Effector memory CD4-positive, alpha-beta T cell (primary cell): ENCODE data around the gene RBBP7.

ENCODE experiments used
- DNase-seq, 3 donors: peaks; one replicate each; pipeline ENCODE4 v3.0.0-alpha.2; 2020
- H3K27ac ChIP-seq: 2 replicates; pipeline ENCODE4 v1.7.0; 2013; ENCODE audit warnings: mild to moderate bottlenecking, low read length, moderate library complexity; ENCODE audit not compliant: insufficient read depth, poor library complexity, severe bottlenecking
- H3K27me3 ChIP-seq: replicated peaks from 2 replicates; pipeline ENCODE4 v1.7.0; 2013; ENCODE audit warnings: mild to moderate bottlenecking, low read length; ENCODE audit not compliant: insufficient read depth, control insufficient read depth, poor library complexity, severe bottlenecking
- H3K36me3 ChIP-seq: 2 replicates; pipeline ENCODE4 v1.7.0; 2013; ENCODE audit warnings: mild to moderate bottlenecking, low read length, moderate library complexity; ENCODE audit not compliant: control insufficient read depth, insufficient read depth
- H3K4me1 ChIP-seq: 2 replicates; pipeline ENCODE4 v1.7.0; 2013; ENCODE audit warnings: low read length, mild to moderate bottlenecking; ENCODE audit not compliant: control insufficient read depth, insufficient read depth, poor library complexity, severe bottlenecking
- H3K4me3 ChIP-seq: 2 replicates; pipeline ENCODE4 v1.7.0; 2013; ENCODE audit warnings: low read length, low read depth, mild to moderate bottlenecking; ENCODE audit not compliant: insufficient read depth, poor library complexity, severe bottlenecking
- H3K9me3 ChIP-seq: 2 replicates; pipeline ENCODE4 v1.7.0; 2013; ENCODE audit warnings: mild to moderate bottlenecking, low read length, moderate library complexity; ENCODE audit not compliant: control insufficient read depth

The RBBP7 gene

GRCh38 chrX:16804923-16805464, 65.2 kb downstream of the RBBP7 start:
- H3K27ac ChIP-seq, result no peak overlapping the region
- H3K9me3 ChIP-seq, result no peaks in the 10 kb centered on the region

GRCh38 chrX:16797841-16798240, 72.3 kb downstream of the RBBP7 start:
- Histone ChIP-seq H3K27me3 (no peaks in the 10 kb centered on the region), H3K9me3 (no peaks in the 10 kb centered on the region), H3K4me1 (no peaks in the 10 kb centered on the region), H3K36me3 (no peaks in the 10 kb centered on the region), H3K4me3 (no peak overlapping the region), H3K27ac (no peak overlapping the region)
- no peak for DNase-seq

More at GRCh38 chrX:16804923-16805464, 65.2 kb downstream of the RBBP7 start:
- H3K36me3 ChIP-seq, result no peaks in the 10 kb centered on the region
- H3K27me3 ChIP-seq, result no peaks in the 10 kb centered on the region
- no peaks in the 10 kb centered on the region for H3K4me1 ChIP-seq
- no peak overlapping the region for H3K4me3 ChIP-seq
- no peak for DNase-seq

GRCh38 chrX:16797358-16797757, 72.8 kb downstream of the RBBP7 start:
- Histone ChIP-seq H3K9me3 (no peaks in the 10 kb centered on the region), H3K27me3 (no peaks in the 10 kb centered on the region), H3K4me1 (no peaks in the 10 kb centered on the region), H3K36me3 (no peaks in the 10 kb centered on the region), H3K27ac (no peak overlapping the region), H3K4me3 (no peak overlapping the region)
- no peak for DNase-seq

- DNase-seq, result no peak
- Histone ChIP-seq H3K27me3 (no peaks in the 10 kb centered on the region), H3K27ac (no peak overlapping the region), H3K9me3 (no peaks in the 10 kb centered on the region), H3K36me3 (no peaks in the 10 kb centered on the region), H3K4me1 (no peaks in the 10 kb centered on the region), H3K4me3 (no peak overlapping the region)
Measured at GRCh38 chrX:16796298-16796697, 73.9 kb downstream of the RBBP7 start.
